H1 (cell line): ENCODE measurements around the gene SHISAL1. TPM values are rescaled to one million over a fixed set of nuclear protein-coding genes. Genes with fewer than 3 reads are reported as not detected.

Experiments used
- CTCF ChIA-PET: fragments of 300-600 bp; sonication (Branson Sonifier 250); formaldehyde crosslinking; loops from one replicate; lab custom pipeline; 2021; ENCODE audit not compliant: partially characterized antibody; lab: Charles Lee
- POLR2A ChIA-PET: fragments of 300-600 bp; sonication (Branson Sonifier 250); formaldehyde crosslinking; loops from one replicate; lab custom pipeline; 2021; ENCODE audit warnings: inconsistent platforms; ENCODE audit not compliant: partially characterized antibody; lab: Charles Lee
- DNase-seq, 2 experiments: peaks; one replicate each; pipeline versions ENCODE4 v3.0.0 to v3.0.0-alpha.2; 2010 to 2022; ENCODE audit warnings: low spot score in 2 of 2, low read depth in 1 of 2, mixed read lengths in 1 of 2
- FAIRE-seq: peaks from 2 replicates; lab custom pipeline; 2011; peaks lifted over from hg19 to GRCh38; lab: Jason Lieb, UNC
- H2AFZ ChIP-seq: 2 replicates; pipeline ENCODE4 v1.8.1; 2012; ENCODE audit warnings: low read length, inconsistent platforms
- H2AK5ac ChIP-seq: 2 replicates; pipeline ENCODE4 v1.6.1; 2013; ENCODE audit warnings: low read depth, low read length
- H2BK120ac ChIP-seq: replicated peaks from 2 replicates; pipeline ENCODE3; 2013; ENCODE audit warnings: low read depth, low read length, inconsistent platforms
- H2BK12ac ChIP-seq: 2 replicates; pipeline ENCODE4 v1.6.1; 2013; ENCODE audit warnings: low read depth, low read length
- H2BK15ac ChIP-seq: 2 replicates; pipeline ENCODE4 v1.6.1; 2013; ENCODE audit warnings: low read length
- H2BK20ac ChIP-seq: 2 replicates; pipeline ENCODE4 v1.6.1; 2013; ENCODE audit warnings: low read length
- H2BK5ac ChIP-seq: 2 replicates; pipeline ENCODE4 v1.6.1; 2013; ENCODE audit warnings: low read depth, low read length
- H3K14ac ChIP-seq: 2 replicates; pipeline ENCODE4 v1.6.1; 2013; ENCODE audit warnings: inconsistent platforms; ENCODE audit not compliant: insufficient read length
- H3K18ac ChIP-seq: 2 replicates; pipeline ENCODE4 v1.6.1; 2013; ENCODE audit warnings: low read length; ENCODE audit errors: extremely low read depth
- H3K23ac ChIP-seq: 2 replicates; pipeline ENCODE4 v1.6.1; 2013; ENCODE audit warnings: inconsistent platforms; ENCODE audit not compliant: insufficient read length
- H3K23me2 ChIP-seq: 2 replicates; pipeline ENCODE4 v1.6.1; 2013; ENCODE audit warnings: low read depth, low read length
- H3K27ac ChIP-seq: 2 replicates; pipeline ENCODE4 v1.6.1; 2011; ENCODE audit warnings: low read depth, low read length, inconsistent platforms
- H3K27me3 ChIP-seq, 4 experiments: replicated peaks in 1 of 4; 1 replicate in 1 of 4; 2 replicates in 3 of 4; pipeline versions ENCODE4 v1.6.1 to v1.8.1; 2011 to 2013; ENCODE audit warnings: low read length in 3 of 4, mild to moderate bottlenecking in 3 of 4, inconsistent platforms in 2 of 4, mixed read lengths in 2 of 4, moderate library complexity in 1 of 4; ENCODE audit not compliant: control insufficient read depth in 3 of 4, insufficient read depth in 3 of 4; ENCODE audit errors: extremely low read depth in 1 of 4
- H3K36me3 ChIP-seq, 4 experiments: 2 replicates each; pipeline versions ENCODE4 v1.6.1 to v1.8.1; 2011 to 2013; ENCODE audit warnings: mild to moderate bottlenecking in 4 of 4, low read length in 3 of 4, moderate library complexity in 2 of 4, control low read depth in 1 of 4, inconsistent platforms in 1 of 4; ENCODE audit not compliant: insufficient read depth in 4 of 4, control insufficient read depth in 2 of 4
- H3K4ac ChIP-seq: replicated peaks from 2 replicates; pipeline ENCODE3; 2013; ENCODE audit warnings: low read length, low read depth, mixed read lengths, inconsistent platforms; ENCODE audit not compliant: insufficient read length
- H3K4me1 ChIP-seq, 4 experiments: replicated peaks in 1 of 4; 1 replicate in 1 of 4; 2 replicates in 3 of 4; pipeline versions ENCODE4 v1.6.1 to v1.8.1; 2011 to 2013; ENCODE audit warnings: low read length in 3 of 4, inconsistent platforms in 2 of 4, mixed read lengths in 1 of 4; ENCODE audit not compliant: insufficient read depth in 4 of 4, control insufficient read depth in 3 of 4
- H3K4me2 ChIP-seq, 2 experiments: 2 replicates each; pipeline versions ENCODE4 v1.6.1 to v1.8.1; 2011 to 2013; ENCODE audit warnings: low read depth in 2 of 2, low read length in 2 of 2, control low read depth in 1 of 2, inconsistent platforms in 1 of 2, mild to moderate bottlenecking in 1 of 2; ENCODE audit not compliant: insufficient read depth in 1 of 2
- H3K4me3 ChIP-seq, 4 experiments: fragments of 200-600, 300-600 bp in 1 of 4; sonication (generic), shearing (Covaris generic), sonication (Bioruptor Twin) in 1 of 4; 2 replicates each; pipeline versions ENCODE4 v1.5.1 to v1.8.1; 2011 to 2016; ENCODE audit warnings: low read length in 4 of 4, low read depth in 3 of 4, control low read depth in 2 of 4, inconsistent platforms in 2 of 4, mild to moderate bottlenecking in 2 of 4, mixed read lengths in 1 of 4, moderate library complexity in 1 of 4; ENCODE audit not compliant: insufficient read depth in 2 of 4; ENCODE audit errors: extremely low read depth in 1 of 4
- H3K56ac ChIP-seq: replicated peaks from 2 replicates; pipeline ENCODE3; 2013; ENCODE audit warnings: low read depth, mild to moderate bottlenecking, mixed read lengths, low read length, inconsistent platforms; ENCODE audit not compliant: insufficient read length
- H3K79me1 ChIP-seq: 2 replicates; pipeline ENCODE4 v1.6.1; 2013; ENCODE audit warnings: low read depth, low read length, control low read depth
- H3K79me2 ChIP-seq, 2 experiments: 2 replicates each; pipeline versions ENCODE4 v1.6.1 to v1.8.1; 2012 to 2013; ENCODE audit warnings: low read length in 2 of 2, mild to moderate bottlenecking in 2 of 2, inconsistent platforms in 1 of 2; ENCODE audit not compliant: insufficient read depth in 2 of 2, control insufficient read depth in 1 of 2
- H3K9ac ChIP-seq, 4 experiments: replicated peaks in 1 of 4; 1 replicate in 1 of 4; 2 replicates in 3 of 4; pipeline versions ENCODE4 v1.6.1 to v1.8.1; 2011 to 2013; ENCODE audit warnings: low read depth in 3 of 4, low read length in 3 of 4, control low read depth in 2 of 4, mild to moderate bottlenecking in 2 of 4, moderate library complexity in 2 of 4, inconsistent platforms in 1 of 4; ENCODE audit errors: extremely low read depth in 1 of 4
- H3K9me3 ChIP-seq, 2 experiments: 2 replicates each; pipeline versions ENCODE4 v1.6.1 to v1.8.1; 2012 to 2013; ENCODE audit warnings: mild to moderate bottlenecking in 2 of 2, moderate library complexity in 2 of 2, control low read depth in 1 of 2, inconsistent platforms in 1 of 2, low read depth in 1 of 2, low read length in 1 of 2, mixed read lengths in 1 of 2; ENCODE audit not compliant: insufficient read depth in 2 of 2
- H4K20me1 ChIP-seq, 2 experiments: replicated peaks in 1 of 2; 2 replicates each; pipeline versions ENCODE3 to v1.8.1; 2011 to 2013; ENCODE audit warnings: inconsistent platforms in 2 of 2, low read length in 2 of 2, mild to moderate bottlenecking in 1 of 2; ENCODE audit not compliant: insufficient read depth in 2 of 2, control insufficient read depth in 1 of 2
- H4K5ac ChIP-seq: 2 replicates; pipeline ENCODE4 v1.6.1; 2013; ENCODE audit warnings: low read length, low read depth, mixed read lengths, inconsistent platforms; ENCODE audit not compliant: insufficient read length
- H4K8ac ChIP-seq: 2 replicates; pipeline ENCODE4 v1.8.0; 2013; ENCODE audit warnings: mild to moderate bottlenecking, moderate library complexity, low read length, inconsistent platforms; ENCODE audit not compliant: insufficient read depth; ENCODE audit errors: extremely low read depth
- H4K91ac ChIP-seq: replicated peaks from 2 replicates; pipeline ENCODE3; 2013; ENCODE audit warnings: low read length, mixed read lengths, inconsistent platforms; ENCODE audit not compliant: insufficient read length
- BCL11A ChIP-seq, 2 experiments: IDR thresholded peaks; one replicate each; pipeline ENCODE4 v1.6.1; 2011; ENCODE audit warnings: low read depth in 2 of 2, low read length in 2 of 2, mild to moderate bottlenecking in 2 of 2
- CBX8 ChIP-seq: fragments of 300-800, 300-1000 bp; sonication (generic); IDR thresholded peaks from 2 replicates; pipeline ENCODE4 v1.7.1; 2016; ENCODE audit warnings: low read depth, low read length, borderline replicate concordance
- EP300 ChIP-seq, 2 experiments: IDR thresholded peaks; 1 replicate in 1 of 2; 2 replicates in 1 of 2; pipeline ENCODE4 v1.6.1; 2011 to 2012; ENCODE audit warnings: low read depth in 2 of 2, low read length in 2 of 2, mild to moderate bottlenecking in 2 of 2, borderline replicate concordance in 1 of 2, inconsistent platforms in 1 of 2, moderate library complexity in 1 of 2
- FOSL1 ChIP-seq: IDR thresholded peaks from 2 replicates; pipeline ENCODE4 v1.6.1; 2011; ENCODE audit warnings: mild to moderate bottlenecking, low read depth, low read length, moderate library complexity; ENCODE audit not compliant: insufficient read depth
- MAFK ChIP-seq: IDR thresholded peaks from 2 replicates; pipeline ENCODE4 v1.6.1; 2012; ENCODE audit warnings: low read depth, mild to moderate bottlenecking, improper control_type of control experiment, low read length
- PHF8 ChIP-seq: fragments of 200-600 bp; sonication (generic); conservative IDR thresholded peaks from 2 replicates; pipeline ENCODE4 v1.7.1; 2012; ENCODE audit warnings: low read depth, mild to moderate bottlenecking, inconsistent platforms, low read length, moderate library complexity
- POLR2AphosphoS5 ChIP-seq: IDR thresholded peaks from 2 replicates; pipeline ENCODE4 v1.6.1; 2011; ENCODE audit warnings: low read depth, low read length
- RBBP5 ChIP-seq: IDR thresholded peaks from 2 replicates; pipeline ENCODE4 v1.7.1; 2012; ENCODE audit warnings: low read depth, mild to moderate bottlenecking, inconsistent platforms, low read length, moderate library complexity, borderline replicate concordance
- RFX5 ChIP-seq: IDR thresholded peaks from 2 replicates; pipeline ENCODE4 v1.6.1; 2011; ENCODE audit warnings: low read depth, low read length, improper control_type of control experiment, borderline replicate concordance
- SIRT6 ChIP-seq: IDR thresholded peaks from one replicate; pipeline ENCODE4 v1.7.1; 2012; ENCODE audit warnings: low read length, inconsistent platforms
- WGBS, 2 experiments: shearing (Covaris generic) in 1 of 2; methylation state at CpG; one replicate each; pipeline versions ENCODE4 v1.1.6 to v1.1.7; 2013 to 2015; ENCODE audit warnings: low lambda C conversion rate in 2 of 2, mixed read lengths in 2 of 2, inconsistent platforms in 1 of 2, low coverage in 1 of 2, missing lambda C conversion rate in 1 of 2; ENCODE audit not compliant: insufficient replicate concordance in 2 of 2, insufficient coverage in 1 of 2, insufficient read length in 1 of 2; ENCODE audit errors: extremely low coverage in 1 of 2, missing lambda C conversion rate in 1 of 2; 5-methylcytosine and 5-hydroxymethylcytosine counted together
- polyA plus RNA-seq, 7 experiments: library from polyadenylated mRNA; depleted of rRNA in 3 of 7; stranded (reverse) in 5 of 7; unstranded in 2 of 7; fragments of >200 nt in 5 of 7; fragments of 200-250 nt in 2 of 7; gene quantifications; 1 replicate in 5 of 7; 2 replicates in 1 of 7; 4 replicates in 1 of 7; pipeline versions ENCODE4 v1.2.1 to v1.2.3, GENCODE V29; 2011 to 2013; ENCODE audit warnings: missing spikeins in 2 of 7, mixed read lengths in 2 of 7
- total RNA-seq: library from RNA; stranded (reverse); fragmentation: NEBNext Ultra II Directional; extraction: Animal tissue kit (Norgen Biotek cat#: 25700); gene quantifications from 2 replicates; pipeline ENCODE4 v1.2.1, GENCODE V29; 2021

The SHISAL1 gene
- total and polyA plus RNA-seq, 2 of the 8 experiments (the other 6 are each of a cell fraction or from before 2014, with no cell fraction given), result 3.7 to 5.8 TPM

GRCh38 chr22:44313385-44314006, 745 bp upstream of the SHISAL1 start:
- H3K56ac ChIP-seq, result no peak overlapping the region
- no peak overlapping the region for H3K14ac ChIP-seq
- no peak overlapping the region for H4K91ac ChIP-seq
- H3K23ac ChIP-seq, result no peak overlapping the region
- no peak for TF ChIP-seq SIRT6
- TF ChIP-seq BCL11A (IDR thresholded peaks at IDR 0.05; ENCODE audit: low read depth in 2 of 2, low read length in 2 of 2), result no peak
- no peak for TF ChIP-seq POLR2AphosphoS5
- no peak for TF ChIP-seq RFX5
- no peak for TF ChIP-seq FOSL1
- TF ChIP-seq MAFK, result no peak
- TF ChIP-seq RBBP5, result no peak
- no peak for TF ChIP-seq EP300 (IDR thresholded peaks at IDR 0.05; ENCODE audit: borderline replicate concordance in 1 of 2, low read depth in 2 of 2, low read length in 2 of 2)
- no peak for TF ChIP-seq CBX8
- no peak for TF ChIP-seq PHF8
- H2BK20ac ChIP-seq, result no peak overlapping the region
- H4K8ac ChIP-seq, result no peak overlapping the region
- DNase-seq, result no peak
- H3K79me2 ChIP-seq, result no peaks in the 10 kb centered on the region
- POLR2A ChIA-PET, result no interaction called here
- no peak for FAIRE-seq
- no peaks in the 10 kb centered on the region for H3K23me2 ChIP-seq
- no peaks in the 10 kb centered on the region for H4K20me1 ChIP-seq
- H2AK5ac ChIP-seq, result no peak overlapping the region
- no peak overlapping the region for H3K4ac ChIP-seq
- H3K36me3 ChIP-seq, result no peaks in the 10 kb centered on the region
- WGBS, 2 experiments, result 87% methylated on average over 12 of the region's 16 CpGs; no CpG with 5 or more reads in 1 of the 2 experiments
- no peak overlapping the region for H3K9ac ChIP-seq
- CTCF ChIA-PET, result interaction anchor here (1.0 kb wide), 2 partner anchors 9 to 70 kb away, joined by 3 to 4 read pairs; no protein-coding TSS in a partner anchor
- no peaks in the 10 kb centered on the region for H3K9me3 ChIP-seq
- no peaks in the 10 kb centered on the region for H3K4me1 ChIP-seq
- no peak overlapping the region; the same call in 1 of the 2 replicates for H2BK5ac ChIP-seq
- H3K4me2 ChIP-seq, result no peak overlapping the region
- no peak overlapping the region for H2BK120ac ChIP-seq
- H2BK12ac ChIP-seq, result peak overlapping the region; percentile 14; the same call in 1 of the 2 replicates
- H3K4me3 ChIP-seq, result no peak overlapping the region
- no peak overlapping the region for H4K5ac ChIP-seq
- H3K79me1 ChIP-seq, result no peaks in the 10 kb centered on the region
- no peak overlapping the region for H3K18ac ChIP-seq
- H3K27ac ChIP-seq, result no peak overlapping the region
- no peak overlapping the region for H2AFZ ChIP-seq
- no peak overlapping the region for H2BK15ac ChIP-seq
- H3K27me3 ChIP-seq, result no peaks in the 10 kb centered on the region
